GF-D8 (cell line): ENCODE data around the gene PON1.

ENCODE experiments used
- DNase-seq: peaks from one replicate; lab custom pipeline; 2025; lab: John Stamatoyannopoulos, UW

The PON1 gene

DNA sequence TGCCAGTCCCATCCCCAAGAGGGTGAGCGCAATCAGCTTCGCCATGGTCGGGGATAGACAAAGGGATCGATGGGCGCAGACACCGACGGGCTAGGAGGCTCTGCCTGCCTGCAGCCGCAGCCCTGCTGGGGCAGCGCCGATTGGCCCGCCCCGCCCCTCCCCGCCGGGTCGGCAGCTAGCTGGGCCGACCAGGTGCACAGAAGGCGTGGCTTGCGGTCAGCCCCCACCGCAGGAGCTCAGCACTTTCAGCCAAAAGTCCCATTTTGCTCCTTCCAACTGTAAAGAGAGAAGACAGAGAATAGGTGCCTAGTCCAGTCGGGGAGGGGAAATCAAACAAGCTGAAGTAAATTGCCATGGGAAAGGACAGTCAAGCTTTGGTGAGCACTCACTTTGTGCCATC, at the start of gene PON1:
Gene PON1, minus strand, starts transcription at position 102 of the 400 bp plus-strand sequence. Its CDS starts 57 bp downstream, at position 45.
- DNase-seq, result no peak

DNA sequence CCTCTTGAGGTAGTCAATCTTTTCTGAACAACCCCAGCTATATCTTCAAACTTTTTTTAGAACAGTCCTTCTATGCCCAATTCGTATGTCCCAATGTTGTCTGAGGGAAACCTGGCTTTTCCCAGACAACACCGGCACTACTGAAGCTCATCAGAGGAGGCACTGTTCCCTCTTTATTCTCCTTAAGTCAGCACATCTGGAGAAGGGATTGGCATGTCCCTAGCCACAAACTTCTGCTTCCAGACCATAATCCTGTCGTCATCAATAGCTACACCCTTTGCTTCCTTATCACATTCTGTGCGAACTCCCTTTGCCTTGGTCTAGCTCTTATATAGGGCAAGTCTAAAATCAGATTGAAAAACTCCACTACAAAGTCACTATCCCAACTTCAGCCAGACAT, 49.0 kb upstream of the PON1 start:
- DNase-seq, result no peak

DNA sequence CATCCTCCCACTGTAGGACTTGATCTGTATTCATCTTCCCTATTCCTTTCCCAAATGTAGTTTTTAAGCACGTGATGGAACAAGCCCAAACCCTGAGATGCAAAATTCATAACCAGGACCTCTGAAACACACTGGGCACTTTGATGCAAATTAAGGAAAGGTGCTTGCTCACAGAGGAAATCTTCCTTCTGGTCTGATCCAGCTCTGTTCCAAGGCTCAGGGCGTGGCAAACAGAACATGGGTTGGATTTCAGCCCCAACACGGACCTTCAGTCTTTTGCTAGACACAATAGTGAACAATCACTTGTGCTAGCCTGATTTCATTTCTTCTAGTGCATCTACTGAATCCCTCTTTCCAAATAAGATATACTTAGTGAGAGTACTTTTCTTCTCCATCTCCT, 43.9 kb upstream of the PON1 start:
- DNase-seq, result no peak

DNA sequence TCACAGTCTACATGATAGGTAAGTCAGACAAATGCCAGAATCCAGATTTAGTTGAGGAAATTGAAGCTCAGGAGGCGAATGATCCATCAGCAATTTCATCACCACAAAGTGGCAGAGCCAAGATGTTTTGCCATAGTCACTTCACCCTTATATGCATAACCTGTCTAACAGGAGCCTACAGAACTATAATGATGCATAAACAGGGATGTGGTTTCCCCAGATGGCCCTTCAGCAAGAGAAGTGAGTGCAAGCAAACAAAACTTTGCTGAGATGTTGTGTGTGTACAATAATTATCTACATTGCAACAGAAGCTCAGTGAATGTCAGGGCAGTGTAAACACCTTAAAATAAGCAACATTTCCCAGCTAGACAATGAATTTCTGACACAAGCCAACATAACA, 43.3 kb upstream of the PON1 start:
- DNase-seq, result no peak

DNA sequence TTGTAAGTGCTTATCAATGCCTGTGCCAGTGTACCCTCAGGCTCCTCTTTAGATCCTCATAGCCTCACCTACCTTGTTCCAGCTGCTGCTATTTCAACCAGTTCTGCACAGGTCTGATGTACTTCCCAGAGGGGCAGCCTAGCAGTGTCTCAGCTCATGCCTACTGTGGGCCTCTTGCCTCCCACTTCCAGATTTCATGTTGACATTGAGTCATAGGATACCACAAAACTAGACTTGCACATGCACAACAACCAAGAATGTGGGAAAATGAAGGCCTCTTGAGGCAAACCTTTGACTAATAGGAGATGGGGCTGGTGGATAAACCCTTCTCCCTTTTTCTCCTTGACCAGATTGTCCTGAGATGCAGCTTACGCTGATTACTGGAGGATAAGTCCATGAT, 40.8 kb upstream of the PON1 start:
- DNase-seq, result no peak

DNA sequence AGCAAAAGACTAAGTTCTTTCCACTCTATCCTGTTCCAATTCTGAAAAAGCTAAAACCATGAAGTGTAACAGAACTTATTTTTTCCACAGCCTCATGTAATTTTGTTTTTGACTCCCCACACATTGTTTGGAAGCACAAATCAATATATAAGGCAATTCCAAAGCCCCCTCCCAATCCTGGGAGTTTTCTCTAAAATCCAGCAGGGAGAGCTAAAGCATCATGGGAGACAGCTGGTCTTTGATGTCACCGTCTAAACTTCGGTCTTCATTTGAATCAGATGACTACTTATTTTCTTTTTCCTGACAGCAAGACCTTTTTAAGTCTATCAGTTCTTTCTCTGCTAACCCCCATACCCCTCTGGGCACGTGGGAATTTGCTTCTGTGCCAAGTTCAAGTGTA, 33.3 kb upstream of the PON1 start:
- no peak for DNase-seq

DNA sequence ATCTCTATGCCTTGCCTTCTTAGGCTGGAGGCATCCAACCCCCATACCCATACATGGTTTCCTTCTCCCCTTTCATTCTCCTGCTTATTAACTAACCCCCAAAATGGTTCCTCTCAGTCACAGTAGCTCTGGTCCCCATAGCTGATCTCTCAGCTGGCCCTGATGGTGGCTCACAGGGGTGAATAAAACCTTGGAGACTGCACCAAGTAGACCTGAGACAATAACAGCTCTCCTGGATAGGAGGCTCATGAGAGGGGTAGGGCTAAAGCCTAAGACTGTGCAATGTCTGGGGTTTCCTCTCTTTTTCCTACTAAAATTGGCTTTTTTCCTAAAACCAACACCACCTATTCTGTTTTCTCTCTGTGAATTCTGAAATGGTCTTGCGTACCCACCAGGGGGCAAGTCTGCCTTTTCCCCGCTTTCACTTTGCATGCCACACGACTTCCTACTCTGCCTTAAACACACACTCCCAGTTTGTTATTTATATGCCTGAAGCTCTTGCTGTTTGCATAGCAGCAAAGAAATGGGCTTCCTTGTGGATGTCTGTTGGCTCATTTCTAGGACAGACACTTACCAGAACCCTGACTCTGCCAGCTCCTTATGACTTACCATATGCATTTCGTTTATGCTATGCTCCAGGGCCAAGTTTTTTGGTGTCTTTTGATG, 18.4 kb upstream of the PON1 start:
- no peak for DNase-seq

DNA sequence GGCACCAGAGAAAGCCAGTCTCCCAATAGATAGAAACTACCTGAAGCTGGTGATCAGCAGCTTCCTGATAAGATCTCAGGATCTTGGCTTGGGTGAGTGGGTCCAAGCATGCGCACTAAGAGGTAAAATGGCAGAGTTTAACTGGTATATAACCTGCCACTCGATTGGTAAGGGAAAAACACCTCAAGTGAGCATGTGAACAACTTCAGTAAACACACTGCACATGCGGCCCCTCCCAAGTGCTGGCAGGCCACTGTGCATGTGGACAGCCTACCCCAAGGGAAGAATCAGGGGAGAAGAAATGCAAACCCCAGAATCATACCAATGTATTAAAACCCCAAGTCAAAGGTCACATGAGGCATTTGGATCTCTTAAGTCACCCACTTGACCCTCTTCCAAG, 17.7 kb upstream of the PON1 start:
- no peak for DNase-seq

DNA sequence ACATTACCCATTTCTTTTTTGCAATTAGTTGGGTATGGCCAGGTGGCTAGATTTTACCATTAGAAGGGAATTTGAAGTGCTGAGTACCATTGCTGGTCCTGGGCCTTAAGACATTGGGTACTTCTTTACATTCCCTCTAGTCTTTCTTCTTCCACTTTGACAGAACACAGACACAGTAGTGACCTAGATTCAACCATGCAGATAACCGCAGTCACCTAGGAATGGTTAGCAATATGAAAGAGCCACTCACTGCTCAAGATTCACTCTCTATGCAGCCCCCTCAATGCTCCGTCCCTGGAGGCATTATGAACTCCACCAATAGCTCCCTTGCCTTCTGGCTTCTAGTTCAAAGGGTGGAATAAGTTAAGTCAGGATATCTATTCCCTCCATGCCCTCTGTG, 16.2 kb upstream of the PON1 start:
- no peak for DNase-seq

DNA sequence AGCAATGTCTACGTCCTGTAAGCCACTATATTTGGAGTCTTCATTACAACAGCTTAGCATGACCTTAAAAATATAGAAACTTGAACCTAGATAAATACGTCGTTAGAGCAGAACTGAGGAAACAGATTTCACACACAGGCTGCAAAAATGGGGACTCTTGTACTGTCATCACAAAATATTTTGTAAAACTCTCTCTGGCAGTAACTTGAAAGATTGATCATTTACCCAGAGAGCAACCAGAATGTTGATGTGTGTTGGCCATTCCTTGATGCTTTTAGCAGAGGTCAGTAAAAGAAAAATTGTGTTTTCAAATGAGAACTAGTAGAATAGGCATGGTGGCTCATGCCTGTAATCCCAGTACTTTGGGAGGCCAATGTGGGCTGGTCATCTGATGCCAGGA, 14.5 kb upstream of the PON1 start:
- no peak for DNase-seq

DNA sequence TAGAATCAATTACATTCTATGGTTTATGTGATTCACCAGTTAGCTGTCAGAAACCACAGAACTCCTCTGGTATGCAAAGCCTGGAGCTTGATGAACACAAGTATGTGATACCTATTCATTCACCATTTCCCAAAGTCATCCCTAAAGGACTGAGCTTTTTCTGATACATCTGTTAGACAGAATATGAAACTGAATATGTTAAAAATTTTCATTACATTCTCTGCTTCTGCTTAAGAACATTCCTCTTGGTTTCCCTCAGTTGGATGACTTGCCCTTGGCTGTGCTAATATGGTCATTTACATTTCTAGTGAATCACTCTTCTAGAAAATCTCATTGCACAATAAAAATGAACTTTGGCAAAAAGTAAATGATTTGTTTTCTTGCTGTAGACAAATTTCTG, 10.8 kb upstream of the PON1 start:
- no peak for DNase-seq

DNA sequence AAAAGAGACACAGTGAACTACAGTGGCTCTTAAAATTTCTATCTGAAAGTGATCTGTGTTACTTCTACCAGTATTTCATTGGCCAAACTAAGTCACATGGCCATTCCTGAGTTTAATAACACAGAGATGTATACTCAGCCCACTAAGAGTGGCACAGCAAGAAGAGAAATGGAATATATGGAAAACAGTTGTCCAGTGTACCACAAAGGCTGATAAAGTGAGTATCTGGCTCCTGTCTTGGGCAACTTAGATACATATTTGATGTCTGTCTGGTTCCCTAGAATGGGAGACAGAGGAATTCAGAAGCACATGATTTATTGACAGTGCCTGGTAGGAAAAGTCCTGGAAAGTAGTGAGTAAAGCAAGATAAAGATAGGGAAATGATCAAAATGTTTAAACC, 10.1 kb upstream of the PON1 start:
- no peak for DNase-seq

DNA sequence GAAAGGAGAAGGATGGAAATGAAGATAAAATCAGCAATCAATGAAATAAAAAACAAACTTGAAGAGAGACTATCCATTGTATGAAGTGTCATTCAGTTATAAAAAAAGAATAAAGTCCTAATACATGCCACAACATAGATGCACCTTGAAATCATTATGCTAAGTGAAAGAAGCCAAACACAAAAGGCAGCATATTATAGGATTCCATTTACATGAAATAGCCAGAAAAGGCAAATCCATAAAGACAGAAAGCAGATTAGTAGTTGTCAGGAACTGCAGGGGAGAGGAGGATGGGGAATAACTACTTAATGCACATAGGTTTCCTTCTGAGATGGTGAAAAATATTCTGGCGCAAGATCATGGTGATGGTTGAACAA, 6.6 kb upstream of the PON1 start:
- no peak for DNase-seq

DNA sequence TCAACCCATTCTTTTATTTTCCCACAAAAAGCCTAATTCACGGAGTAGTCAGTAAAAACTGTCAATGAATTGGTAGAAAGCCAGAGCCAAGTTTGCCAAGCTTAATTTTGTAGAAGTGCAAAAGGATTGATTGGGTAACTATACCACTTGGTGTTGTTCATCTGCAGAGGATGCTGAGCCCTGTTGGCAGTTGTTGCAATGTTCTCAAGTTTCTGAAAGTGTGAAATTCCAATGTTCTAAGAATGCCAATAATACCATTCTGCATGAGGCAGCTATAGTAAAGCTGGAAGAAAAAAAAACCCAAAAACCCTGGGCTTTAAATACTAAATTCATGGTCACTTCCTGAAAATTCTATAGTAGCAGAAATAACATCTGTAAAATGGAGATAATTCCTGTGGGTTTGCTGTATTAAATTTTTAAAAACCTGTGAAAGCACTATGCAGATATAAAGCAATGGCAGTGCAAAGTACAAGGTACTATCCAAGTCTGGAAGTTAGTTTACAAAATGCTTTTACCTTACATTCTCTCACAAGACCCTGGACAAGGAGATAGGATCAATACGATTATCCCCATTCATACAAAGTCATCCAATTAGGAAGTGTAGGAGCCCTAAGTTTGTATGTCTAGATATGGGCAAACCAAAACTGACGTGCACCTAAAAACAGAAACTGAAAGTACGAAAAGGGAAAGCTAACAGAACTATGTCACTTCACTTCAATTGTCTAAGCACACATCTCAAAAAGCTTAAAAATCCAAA, 6.0 kb upstream of the PON1 start:
- DNase-seq, result no peak

DNA sequence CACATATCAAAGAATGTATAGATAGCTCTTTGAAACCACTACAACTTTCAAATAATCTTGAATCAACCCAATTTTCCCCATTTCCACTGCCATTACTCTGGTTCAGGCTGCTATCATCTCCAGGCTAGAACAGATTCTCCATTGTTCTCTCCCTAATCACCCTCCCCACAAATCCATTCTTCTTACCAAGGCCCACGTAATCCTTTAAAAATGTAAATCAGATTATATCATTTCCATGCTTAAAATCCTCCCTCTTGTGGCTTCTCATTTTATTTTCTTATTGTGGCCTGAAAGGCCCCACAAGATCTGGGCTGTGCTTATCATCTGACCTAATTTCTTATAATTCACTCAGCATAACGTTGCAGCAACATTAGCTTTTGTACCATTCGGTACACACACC, 3.0 kb upstream of the PON1 start:
- no peak for DNase-seq

DNA sequence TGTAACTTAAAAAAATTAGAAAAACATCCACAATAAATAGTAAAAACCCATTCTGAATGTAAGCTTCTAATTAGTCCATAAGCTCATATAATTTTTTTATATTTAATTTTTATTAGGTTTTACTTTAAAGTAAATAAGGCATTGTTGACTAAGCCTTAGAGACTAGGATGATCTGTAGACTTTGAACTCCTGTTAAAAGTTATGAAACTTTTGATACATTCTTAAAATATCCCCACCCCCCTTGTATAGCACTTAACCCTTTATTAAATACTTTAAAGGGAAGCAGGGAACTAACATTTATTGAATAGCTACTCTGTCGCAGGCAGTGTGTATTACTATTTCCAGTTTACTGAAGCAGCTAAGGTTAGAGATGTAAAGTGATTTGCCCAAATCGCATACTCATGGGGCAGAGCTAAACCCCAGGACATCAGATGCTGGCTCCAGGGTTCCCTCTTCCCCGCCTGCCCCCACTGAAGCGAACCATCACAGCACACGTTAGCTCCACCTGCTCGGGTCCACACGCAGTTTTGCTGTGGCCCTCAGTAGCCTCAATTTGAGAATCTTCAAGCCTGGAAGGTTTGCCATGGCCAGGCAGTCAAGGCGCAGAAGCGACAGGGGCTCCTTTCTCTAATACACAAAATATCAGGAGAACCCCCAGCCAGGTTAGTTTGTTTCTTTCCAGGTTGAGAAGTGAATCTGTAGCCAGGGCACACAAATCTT, 762 bp downstream of the PON1 start:
- no peak for DNase-seq

DNA sequence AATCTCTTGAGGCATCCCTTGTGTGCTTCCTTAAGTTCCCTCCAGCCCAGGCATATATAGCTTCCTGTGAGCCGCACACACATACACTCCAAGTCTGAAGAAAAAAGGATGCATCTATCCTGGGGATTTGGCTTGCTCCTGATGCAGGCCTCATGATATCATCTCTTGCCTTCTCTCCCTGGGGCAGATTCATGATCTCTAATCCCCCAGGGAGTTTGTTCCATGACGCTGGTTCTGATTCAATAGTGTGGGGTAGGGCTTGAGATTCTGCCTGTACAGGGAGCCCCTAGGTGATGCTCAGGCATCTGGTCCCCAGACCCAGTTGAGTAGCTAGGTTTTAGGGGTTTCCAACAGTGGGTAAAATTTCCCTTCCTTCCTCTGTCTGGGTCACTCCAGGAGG, 1.5 kb downstream of the PON1 start:
- DNase-seq, result no peak

DNA sequence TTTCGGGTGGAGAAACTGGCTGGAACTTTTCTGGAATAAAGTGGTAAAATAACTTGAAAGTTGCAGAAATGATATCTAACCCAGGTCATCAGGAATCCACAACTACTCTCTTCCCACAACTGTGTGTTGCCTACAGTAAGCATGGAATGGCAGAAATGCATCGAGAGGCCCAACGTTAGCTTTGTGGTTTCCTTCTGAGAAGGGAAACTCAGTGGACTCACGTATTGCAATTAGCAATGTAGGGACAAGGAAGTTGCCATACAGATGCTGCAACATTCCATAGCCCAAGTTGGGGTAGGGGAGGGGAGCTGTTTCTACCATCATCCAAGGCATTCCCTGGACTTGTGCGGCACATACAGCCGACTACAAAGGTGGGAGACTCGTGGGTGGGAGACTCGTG, 1.9 kb downstream of the PON1 start:
- DNase-seq, result no peak

DNA sequence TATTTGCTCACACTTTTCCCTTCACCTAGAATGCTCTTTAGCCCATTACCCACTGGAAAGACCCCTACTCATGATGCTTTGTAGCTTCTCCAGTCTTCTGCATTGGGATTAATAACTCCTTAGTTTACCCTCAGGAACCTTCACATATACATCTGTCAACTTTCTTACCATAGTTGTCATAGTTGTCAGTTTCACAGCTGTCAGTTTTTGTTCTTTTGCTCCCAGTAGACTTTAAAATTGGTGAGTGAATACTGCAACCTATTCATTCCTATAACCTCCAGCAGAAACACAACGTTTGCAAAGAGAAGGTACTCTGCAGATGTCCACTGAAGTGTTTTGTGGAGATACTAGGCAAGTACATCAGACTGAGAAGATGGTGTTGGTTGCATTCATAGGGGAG, 2.6 kb downstream of the PON1 start:
- no peak for DNase-seq

DNA sequence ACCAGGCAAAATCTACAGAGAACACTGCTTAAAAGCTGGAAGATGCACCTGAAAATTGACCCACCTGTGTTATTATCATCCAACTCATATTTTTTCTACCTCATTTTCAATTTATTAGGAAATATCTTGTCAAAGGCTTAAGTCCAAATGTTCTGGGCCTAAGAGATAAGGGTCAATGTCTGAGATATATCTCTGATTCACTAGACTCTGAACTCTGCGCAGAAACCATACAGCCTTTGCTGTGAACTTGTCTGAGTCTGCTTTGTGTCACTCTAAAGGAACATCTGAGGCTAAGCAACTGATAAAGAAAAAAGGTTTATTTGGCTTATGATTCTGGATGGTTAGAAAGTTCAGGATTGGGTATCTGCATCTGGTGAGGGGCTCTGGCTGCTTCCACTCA, 3.7 kb downstream of the PON1 start:
- DNase-seq, result no peak

DNA sequence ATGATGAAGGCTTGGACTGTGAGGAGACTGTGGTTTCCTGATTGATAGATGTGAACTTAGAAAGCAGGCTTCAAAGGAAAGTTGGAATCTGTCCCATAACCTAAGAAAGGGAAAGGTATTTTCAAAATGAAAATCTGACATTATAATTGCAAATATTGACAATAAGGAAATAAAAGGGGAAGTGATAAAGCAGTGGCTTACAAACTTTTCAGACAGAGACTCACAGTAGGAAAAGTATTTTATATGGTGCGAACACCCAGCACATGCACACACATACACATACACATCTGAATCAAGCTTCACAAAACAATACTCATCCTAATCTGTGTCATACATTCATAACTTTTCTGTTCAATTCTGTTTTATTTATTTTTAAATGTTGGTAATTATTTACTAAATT, 4.8 kb downstream of the PON1 start:
- no peak for DNase-seq

DNA sequence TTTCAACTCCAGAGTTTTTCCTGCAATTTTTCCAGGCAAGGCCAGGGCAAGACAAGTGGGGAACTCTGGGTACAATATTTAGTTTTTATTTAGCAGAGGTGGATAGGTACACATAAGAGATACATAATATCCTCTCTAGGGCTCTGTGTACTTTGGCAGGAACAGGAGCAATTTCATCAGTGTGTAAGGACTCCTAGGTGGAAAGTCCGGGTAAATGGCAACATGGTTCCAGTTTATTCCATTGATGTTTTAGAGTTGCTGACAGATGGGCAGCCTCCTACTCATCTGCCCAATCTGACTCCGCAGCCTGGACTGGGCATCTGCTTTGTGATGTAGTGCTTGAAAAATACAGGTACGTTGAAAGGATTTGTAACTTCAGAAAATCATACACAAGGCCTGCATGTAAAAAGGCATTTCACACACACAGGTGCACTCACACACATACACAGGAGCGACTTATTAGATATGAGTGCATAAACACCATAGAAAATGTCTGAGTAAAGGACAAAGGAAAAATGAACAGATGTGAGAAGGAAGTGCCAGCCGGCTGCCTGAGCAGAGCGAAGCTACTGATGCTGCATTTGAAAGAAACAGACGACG, 5.7 kb downstream of the PON1 start:
- no peak for DNase-seq

DNA sequence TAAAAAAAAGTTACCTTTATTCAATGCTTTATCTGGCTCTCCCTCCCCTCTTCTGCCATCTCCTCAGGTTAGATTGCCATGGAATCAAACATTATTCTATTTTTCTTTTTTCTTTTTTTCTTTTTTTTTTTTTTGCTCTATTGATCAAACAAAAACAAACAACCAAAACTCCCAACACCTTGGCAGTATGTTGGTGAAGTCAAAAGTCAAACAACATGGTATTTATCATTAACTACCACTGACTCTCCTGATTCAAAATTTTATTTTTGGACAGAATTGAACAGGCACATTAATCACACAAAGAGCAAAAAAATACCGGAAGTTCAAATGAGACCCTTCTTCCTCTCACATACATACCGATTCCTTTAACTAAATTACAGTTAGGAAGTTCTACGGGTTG, 6.4 kb downstream of the PON1 start:
- DNase-seq, result no peak
